Mucosa of stomach (tissue), 1 donor: Measurements from ENCODE around the gene MRPL10.

ENCODE experiments used
- H3K27me3 ChIP-seq: one replicate; pipeline ENCODE4 v1.7.0; 2013; ENCODE audit warnings: mild to moderate bottlenecking, low read length; ENCODE audit not compliant: control insufficient read depth, insufficient read depth
- H3K36me3 ChIP-seq: one replicate; pipeline ENCODE4 v1.7.0; 2013; ENCODE audit warnings: low read length; ENCODE audit not compliant: control insufficient read depth, insufficient read depth
- H3K4me1 ChIP-seq: one replicate; pipeline ENCODE4 v1.7.0; 2013; ENCODE audit warnings: mild to moderate bottlenecking, low read length; ENCODE audit not compliant: control insufficient read depth, insufficient read depth
- H3K4me3 ChIP-seq: one replicate; pipeline ENCODE4 v1.7.0; 2013; ENCODE audit warnings: low read length
- H3K9ac ChIP-seq: one replicate; pipeline ENCODE4 v1.7.0; 2013; ENCODE audit warnings: mild to moderate bottlenecking, low read length, moderate library complexity
- H3K9me3 ChIP-seq: one replicate; pipeline ENCODE4 v1.7.0; 2013; ENCODE audit warnings: mild to moderate bottlenecking, low read length, moderate library complexity; ENCODE audit not compliant: control insufficient read depth
- donor health status: Pancreatic carcinoma.

Gene MRPL10

GRCh38 chr17:47823519-47823918 is 7.8 kb downstream of the MRPL10 start:
- H3K9ac ChIP-seq, result no peak overlapping the region
- no peaks in the 10 kb centered on the region for H3K27me3 ChIP-seq
- H3K36me3 ChIP-seq, result peaks cover 26% of the 10 kb centered on the region
- H3K4me3 ChIP-seq, result no peak overlapping the region
- no peaks in the 10 kb centered on the region for H3K9me3 ChIP-seq
- peaks cover 23% of the 10 kb centered on the region for H3K4me1 ChIP-seq

GRCh38 chr17:47822785-47823184 is 8.6 kb downstream of the MRPL10 start:
- no peaks in the 10 kb centered on the region for H3K9me3 ChIP-seq
- H3K36me3 ChIP-seq, result peaks cover 28% of the 10 kb centered on the region
- H3K4me3 ChIP-seq, result no peak overlapping the region
- H3K4me1 ChIP-seq, result peaks cover 31% of the 10 kb centered on the region
- H3K27me3 ChIP-seq, result no peaks in the 10 kb centered on the region
- peak overlapping the region; percentile 94 for H3K9ac ChIP-seq

DNA sequence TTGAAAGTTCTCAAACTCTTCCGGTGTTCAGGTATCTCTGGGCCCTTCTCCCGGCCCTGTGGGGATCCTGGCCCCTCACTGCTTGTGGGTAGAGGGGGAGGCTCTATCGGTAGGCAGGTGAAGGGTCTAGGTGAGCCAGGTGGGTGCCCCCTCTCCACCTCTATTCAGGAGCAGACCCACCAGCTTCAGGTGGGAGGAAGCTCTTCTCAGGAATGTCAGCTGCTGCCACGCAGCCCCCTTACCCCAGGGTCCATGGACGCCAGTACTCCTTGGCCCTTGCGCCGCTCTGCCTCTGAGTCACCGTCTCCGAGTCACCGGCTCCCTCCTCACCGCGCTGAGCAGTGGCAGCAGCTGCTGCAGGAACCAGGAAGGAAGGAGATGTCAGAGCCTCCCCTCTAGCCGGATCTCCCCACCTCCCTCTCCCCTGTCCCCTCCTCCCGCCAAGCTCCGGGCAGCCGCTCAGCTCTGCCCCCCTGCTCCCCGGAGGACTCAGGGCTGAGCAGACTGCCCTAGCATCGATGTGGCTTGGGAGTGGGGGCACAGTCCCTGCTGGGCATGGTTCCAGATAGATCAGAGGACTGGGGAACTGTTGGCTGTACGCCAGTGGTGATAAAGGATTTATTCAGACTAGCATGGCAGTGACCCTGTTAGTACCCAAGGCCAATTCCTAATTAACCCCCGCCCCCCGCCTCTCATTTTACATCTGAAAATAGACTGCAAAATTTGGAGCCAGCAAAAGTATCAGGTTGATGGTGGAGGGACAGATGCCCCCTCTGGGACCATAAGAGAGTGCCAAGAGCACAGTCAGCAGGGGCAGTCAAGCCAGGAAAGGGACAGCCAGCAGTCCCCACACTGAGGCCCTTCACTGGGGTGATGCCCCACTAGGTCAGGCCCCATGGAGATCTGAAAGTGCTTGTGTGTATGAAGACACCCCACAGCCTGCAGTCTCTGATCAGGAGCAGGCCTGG is 9.6 kb downstream of the MRPL10 start, which contains the start of gene OSBPL7:
OSBPL7 (minus strand) TSS at position 371 of the 968 bp plus-strand sequence. CDS start 1,516 bp downstream, outside the sequence.
- peak within 1 kb of the TSS; percentile 98 for H3K4me3 ChIP-seq
- peaks cover 35% of the 10 kb centered on the region for H3K36me3 ChIP-seq
- peaks cover 37% of the 10 kb centered on the region for H3K4me1 ChIP-seq
- H3K27me3 ChIP-seq, result no peaks in the 10 kb centered on the region
- H3K9ac ChIP-seq, result peak within 1 kb of the TSS; percentile 94
- no peaks in the 10 kb centered on the region for H3K9me3 ChIP-seq

- Histone ChIP-seq H3K4me1 (peaks cover 44% of the 10 kb centered on the region), H3K9me3 (no peaks in the 10 kb centered on the region), H3K36me3 (peaks cover 42% of the 10 kb centered on the region), H3K9ac (peak overlapping the region; percentile 94), H3K27me3 (no peaks in the 10 kb centered on the region), H3K4me3 (peak overlapping the region; percentile 98)
Observed at GRCh38 chr17:47821031-47821423, 10.3 kb downstream of the MRPL10 start.

DNA sequence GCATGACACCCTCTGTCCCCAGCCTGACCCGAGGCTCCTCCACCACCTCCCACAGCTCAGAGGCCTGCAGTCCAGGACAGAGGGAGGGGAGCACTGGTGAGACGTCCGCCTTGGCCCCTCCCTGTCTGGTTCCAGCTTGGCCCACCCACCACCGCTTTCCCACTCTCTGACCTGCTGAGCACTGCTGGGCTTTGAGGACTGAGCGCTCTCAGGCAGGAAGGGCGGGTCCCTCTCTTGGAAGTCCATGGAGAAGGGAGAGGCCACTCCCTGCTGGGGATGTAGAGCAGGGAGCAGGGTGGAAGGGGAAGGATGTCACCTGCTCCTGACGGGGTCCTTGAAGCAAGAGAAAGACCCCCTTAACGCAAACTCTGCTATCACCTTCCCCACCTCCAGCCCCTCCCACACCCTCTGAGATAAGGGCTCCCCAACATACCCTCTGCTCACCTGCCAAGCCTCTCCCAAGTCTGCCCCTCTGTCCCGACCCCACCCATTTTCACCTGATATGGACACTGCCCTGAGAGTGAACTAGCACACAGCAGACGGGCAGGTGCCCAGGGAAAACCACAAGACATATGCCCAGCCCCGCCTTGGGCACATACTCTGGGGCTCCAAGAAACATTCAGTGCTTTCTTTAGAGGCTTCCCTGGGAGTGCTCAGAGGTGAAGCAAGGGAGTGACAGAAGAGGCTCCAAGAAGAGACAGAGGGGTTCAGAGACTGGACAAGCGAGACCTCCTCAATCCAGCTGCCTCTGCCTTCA is 11.1 kb downstream of the MRPL10 start:
- Histone ChIP-seq H3K27me3 (no peaks in the 10 kb centered on the region), H3K9me3 (no peaks in the 10 kb centered on the region), H3K36me3 (peaks cover 50% of the 10 kb centered on the region), H3K4me1 (peaks cover 52% of the 10 kb centered on the region), H3K4me3 (peak overlapping the region; percentile 98), H3K9ac (peak overlapping the region; percentile 94)

GRCh38 chr17:47819475-47819874 is 11.9 kb downstream of the MRPL10 start:
- H3K9me3 ChIP-seq, result no peaks in the 10 kb centered on the region
- H3K4me1 ChIP-seq, result peaks cover 60% of the 10 kb centered on the region
- no peaks in the 10 kb centered on the region for H3K27me3 ChIP-seq
- peaks cover 57% of the 10 kb centered on the region for H3K36me3 ChIP-seq
- no peak overlapping the region for H3K4me3 ChIP-seq
- H3K9ac ChIP-seq, result no peak overlapping the region

GRCh38 chr17:47818002-47818695 is 13.2 kb downstream of the MRPL10 start:
- Histone ChIP-seq H3K4me3 (no peak overlapping the region), H3K9me3 (no peaks in the 10 kb centered on the region), H3K27me3 (no peaks in the 10 kb centered on the region), H3K4me1 (peaks cover 73% of the 10 kb centered on the region), H3K9ac (no peak overlapping the region), H3K36me3 (peaks cover 60% of the 10 kb centered on the region)

DNA sequence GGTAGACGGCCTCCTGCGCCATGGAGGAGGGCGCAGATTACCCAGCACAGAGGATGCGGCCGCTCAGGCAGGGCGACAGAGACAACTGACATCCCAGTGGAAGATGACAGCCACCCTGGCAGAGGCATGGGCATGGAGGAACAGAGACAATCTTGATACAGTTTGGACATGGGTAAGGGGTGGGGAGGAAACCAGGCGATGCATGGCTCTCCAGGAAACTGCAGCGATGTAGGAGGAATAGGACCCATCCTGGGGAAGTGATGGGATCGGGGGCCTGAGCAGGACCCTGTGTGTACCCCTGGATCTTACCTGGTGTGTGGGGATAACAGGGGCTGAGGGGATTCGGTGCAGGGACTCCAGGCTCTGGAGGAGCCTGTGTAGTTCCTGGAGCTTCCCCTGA is 14.4 kb downstream of the MRPL10 start:
- H3K27me3 ChIP-seq, result no peaks in the 10 kb centered on the region
- H3K36me3 ChIP-seq, result peaks cover 65% of the 10 kb centered on the region
- H3K4me3 ChIP-seq, result no peak overlapping the region
- peaks cover 76% of the 10 kb centered on the region for H3K4me1 ChIP-seq
- H3K9me3 ChIP-seq, result no peaks in the 10 kb centered on the region
- no peak overlapping the region for H3K9ac ChIP-seq

DNA sequence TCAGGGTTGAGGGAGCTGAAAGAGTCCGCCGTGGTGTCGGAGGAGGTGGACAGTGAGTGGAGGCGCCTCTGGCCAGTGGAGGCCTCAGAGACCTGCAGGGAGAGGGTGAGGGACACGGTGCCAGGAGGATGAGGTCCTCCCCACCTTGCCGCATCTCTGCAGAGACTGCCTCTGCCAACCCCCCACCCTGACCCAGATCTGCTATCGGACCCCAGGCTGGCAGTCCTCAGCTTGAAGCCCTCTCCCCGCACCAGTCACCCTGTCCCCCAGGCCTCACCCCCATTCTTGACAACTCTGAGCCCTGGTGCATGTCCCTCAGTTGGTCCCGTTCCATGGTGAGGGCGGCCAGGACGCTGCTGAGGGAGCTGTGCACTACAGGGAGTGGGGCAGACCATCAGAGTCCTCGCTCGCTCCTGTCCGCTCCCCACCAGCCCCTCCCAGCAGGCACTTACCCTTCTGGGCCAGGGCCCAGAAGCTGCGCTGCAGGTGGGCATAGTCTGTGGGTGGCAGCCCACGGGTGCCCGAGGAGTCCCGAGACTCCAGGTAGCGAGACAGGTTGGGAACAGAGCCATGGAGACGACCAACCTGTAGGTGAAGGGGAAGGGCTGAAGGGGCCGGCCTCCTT is 15.1 kb downstream of the MRPL10 start:
- H3K9me3 ChIP-seq, result no peaks in the 10 kb centered on the region
- peaks cover 80% of the 10 kb centered on the region for H3K4me1 ChIP-seq
- H3K36me3 ChIP-seq, result peaks cover 65% of the 10 kb centered on the region
- H3K27me3 ChIP-seq, result no peaks in the 10 kb centered on the region
- H3K9ac ChIP-seq, result no peak overlapping the region
- H3K4me3 ChIP-seq, result no peak overlapping the region

DNA sequence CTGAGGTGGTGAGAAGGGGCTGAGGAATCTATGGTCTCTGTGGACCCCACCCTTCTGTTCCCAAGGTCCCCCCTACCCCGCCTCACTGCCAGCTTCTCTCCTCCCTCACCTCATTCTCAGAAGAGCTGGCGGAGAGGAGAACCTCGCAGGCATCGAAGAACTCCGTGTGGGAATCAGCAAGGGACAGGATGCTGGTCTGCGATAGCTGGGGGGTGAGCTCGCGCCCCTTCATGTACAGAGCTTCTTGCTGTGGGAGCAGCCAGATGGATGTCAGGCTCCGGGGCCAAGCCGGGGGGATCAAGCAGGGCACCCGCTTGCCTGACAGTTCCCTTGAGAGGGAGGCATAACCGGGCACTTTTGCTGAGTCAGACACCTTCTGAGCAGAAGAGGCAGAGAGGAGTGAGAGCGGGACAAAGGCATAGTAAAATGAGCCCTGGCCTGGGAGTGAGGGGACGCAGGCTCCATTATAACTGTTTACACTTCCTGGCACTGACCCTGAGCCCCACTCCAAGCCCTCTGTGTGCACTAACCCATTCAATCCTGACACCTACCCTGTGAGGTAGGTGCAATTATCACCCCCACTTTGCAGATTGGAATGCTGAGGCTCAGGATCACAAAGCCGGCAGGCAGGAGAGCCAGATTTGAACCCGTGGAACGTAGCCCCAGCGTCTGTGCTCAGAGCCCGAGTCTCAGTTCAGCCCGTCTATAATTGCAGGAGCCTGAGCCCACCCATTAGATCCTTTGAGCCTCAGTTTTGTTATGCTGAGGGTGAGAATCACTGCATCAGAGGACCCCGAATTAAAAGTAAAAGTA is 16.0 kb downstream of the MRPL10 start:
- Histone ChIP-seq H3K36me3 (peaks cover 65% of the 10 kb centered on the region), H3K9ac (no peak overlapping the region), H3K9me3 (no peaks in the 10 kb centered on the region), H3K4me1 (peaks cover 89% of the 10 kb centered on the region), H3K27me3 (no peaks in the 10 kb centered on the region), H3K4me3 (no peak overlapping the region)
